ENCODE data around the gene CREB5. TPM values are rescaled to one million over a fixed set of nuclear protein-coding genes. Genes with fewer than 3 reads are reported as not detected.

CREB5 gene, protein sequence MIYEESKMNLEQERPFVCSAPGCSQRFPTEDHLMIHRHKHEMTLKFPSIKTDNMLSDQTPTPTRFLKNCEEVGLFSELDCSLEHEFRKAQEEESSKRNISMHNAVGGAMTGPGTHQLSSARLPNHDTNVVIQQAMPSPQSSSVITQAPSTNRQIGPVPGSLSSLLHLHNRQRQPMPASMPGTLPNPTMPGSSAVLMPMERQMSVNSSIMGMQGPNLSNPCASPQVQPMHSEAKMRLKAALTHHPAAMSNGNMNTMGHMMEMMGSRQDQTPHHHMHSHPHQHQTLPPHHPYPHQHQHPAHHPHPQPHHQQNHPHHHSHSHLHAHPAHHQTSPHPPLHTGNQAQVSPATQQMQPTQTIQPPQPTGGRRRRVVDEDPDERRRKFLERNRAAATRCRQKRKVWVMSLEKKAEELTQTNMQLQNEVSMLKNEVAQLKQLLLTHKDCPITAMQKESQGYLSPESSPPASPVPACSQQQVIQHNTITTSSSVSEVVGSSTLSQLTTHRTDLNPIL
- total RNA-seq (2022), result 30.0 and 40.5 TPM in 2 replicates
- Bru-seq, nascent RNA, result percentile 70 among the genes with signal in this experiment
- percentile 67 among the genes with signal in this experiment for BruChase-seq, experiment 1, labeled RNA remaining after a 6-hour chase
- BruChase-seq, experiment 2, labeled RNA remaining after a 2-hour chase, result percentile 57 among the genes with signal in this experiment
- long read RNA-seq, transcript CREB5-202 (7 exons, 2,001 nt), result major isoform, 11 of 71 reads
- long read RNA-seq, partial matches to known transcripts, result 18 of 71 reads
- long read RNA-seq, other reads (novel, unspliced or antisense), result 37 of 71 reads

GRCh38 chr7:28411876-28412662 is at the start of gene CREB5:
CREB5 (plus strand) TSS chr7:28412518; CDS start chr7:28412915, 397 bp downstream.
- DNase-seq (ENCODE audit: unreplicated experiment), result no peak
- ChIA-PET POLR2A (interaction anchor here (0.6 kb wide), 1 partner anchor 199 kb away, joined by 3 read pairs; no protein-coding TSS in a partner anchor), CTCF (no interaction called here)
- Mint-ChIP-seq H3K4me3 (ENCODE audit: unreplicated experiment) (no peak within 1 kb of the TSS), H3K9me3 (ENCODE audit: unreplicated experiment) (no peaks in the 10 kb centered on the region), H3K36me3 (ENCODE audit: insufficient read depth, unreplicated experiment) (no peaks in the 10 kb centered on the region), H3K27ac (ENCODE audit: low read depth, unreplicated experiment) (no peak within 1 kb of the TSS), H3K4me1 (ENCODE audit: insufficient read depth, unreplicated experiment) (peaks cover 20% of the 10 kb centered on the region), H3K27me3 (ENCODE audit: insufficient read depth, unreplicated experiment) (peaks cover 13% of the 10 kb centered on the region)
- no peak for TF ChIP-seq CTCF (IDR thresholded peaks at IDR 0.05; ENCODE audit: unreplicated experiment)
- intact Hi-C loops (cut with micrococcal nuclease), result no loop called here
- BruUV-seq (replicated peaks), result no TSS peak

GRCh38 chr7:28362812-28363211 is 49.5 kb upstream of the CREB5 start:
- H3K27me3 Mint-ChIP-seq (ENCODE audit: insufficient read depth, unreplicated experiment), result no peaks in the 10 kb centered on the region
- TF ChIP-seq CTCF (IDR thresholded peaks at IDR 0.05; ENCODE audit: unreplicated experiment), result no peak
- no TSS peak for BruUV-seq (replicated peaks)
- H3K9me3 Mint-ChIP-seq (ENCODE audit: unreplicated experiment), result peaks cover 16% of the 10 kb centered on the region
- intact Hi-C loops (cut with micrococcal nuclease), result no loop called here
- no peak for DNase-seq (ENCODE audit: unreplicated experiment)
- H3K36me3 Mint-ChIP-seq (ENCODE audit: insufficient read depth, unreplicated experiment), result no peaks in the 10 kb centered on the region
- H3K27ac Mint-ChIP-seq (ENCODE audit: low read depth, unreplicated experiment), result no peak overlapping the region
- H3K4me3 Mint-ChIP-seq (ENCODE audit: unreplicated experiment), result no peak overlapping the region
- peaks cover 17% of the 10 kb centered on the region for H3K4me1 Mint-ChIP-seq (ENCODE audit: insufficient read depth, unreplicated experiment)
- ChIA-PET POLR2A (interaction anchor here (0.9 to 1.5 kb wide), 2 partner anchors 8 to 15 kb away, joined by 3 to 10 read pairs; no protein-coding TSS in a partner anchor), CTCF (interaction anchor here (0.7 to 1.8 kb wide), 5 partner anchors 14 to 207 kb away, joined by 3 to 4 read pairs (median 4); no protein-coding TSS in a partner anchor)

DNA sequence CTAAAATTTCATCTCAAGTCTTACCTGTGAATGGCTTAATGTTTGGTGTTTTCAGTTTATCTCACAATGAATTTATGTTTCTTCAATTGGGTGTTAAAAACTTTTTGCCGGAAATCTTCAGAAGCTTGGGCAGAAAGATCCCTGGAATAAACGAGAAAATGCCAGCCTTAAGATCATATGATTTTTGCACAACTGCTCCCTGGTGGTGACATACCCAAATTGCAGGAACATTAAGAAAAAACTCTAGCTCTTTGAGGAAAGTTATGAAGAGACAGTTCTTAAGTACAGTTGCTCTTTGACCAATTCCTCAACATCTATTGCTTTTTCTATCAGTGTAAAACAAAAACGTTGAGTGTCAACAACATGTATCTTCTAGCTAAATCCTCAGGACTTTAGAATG is 48.2 kb upstream of the CREB5 start:
- TF ChIP-seq CTCF (IDR thresholded peaks at IDR 0.05; ENCODE audit: unreplicated experiment), result peak; percentile 38
- CTCF ChIA-PET, result interaction anchor here (1.0 to 1.8 kb wide), 5 partner anchors 8 to 713 kb away, joined by 3 to 5 read pairs (median 4); no protein-coding TSS in a partner anchor
- intact Hi-C loops (cut with micrococcal nuclease), result no loop called here
- Mint-ChIP-seq H3K36me3 (ENCODE audit: insufficient read depth, unreplicated experiment) (no peaks in the 10 kb centered on the region), H3K9me3 (ENCODE audit: unreplicated experiment) (peaks cover 16% of the 10 kb centered on the region), H3K27ac (ENCODE audit: low read depth, unreplicated experiment) (no peak overlapping the region), H3K4me1 (ENCODE audit: insufficient read depth, unreplicated experiment) (peaks cover 4% of the 10 kb centered on the region), H3K27me3 (ENCODE audit: insufficient read depth, unreplicated experiment) (no peaks in the 10 kb centered on the region), H3K4me3 (ENCODE audit: unreplicated experiment) (no peak overlapping the region)
- POLR2A ChIA-PET, result interaction anchor here (0.8 kb wide), 1 partner anchor 48 kb away, joined by 3 read pairs; no protein-coding TSS in a partner anchor
- no TSS peak for BruUV-seq (replicated peaks)
- no peak for DNase-seq (ENCODE audit: unreplicated experiment)
